Adipose tissue (tissue), 3 donors: ENCODE data around the gene WNT3. TPM values are rescaled to one million over a fixed set of nuclear protein-coding genes. Genes with fewer than 3 reads are reported as not detected.

Experiments used
- H3K27ac ChIP-seq: one replicate; pipeline ENCODE4 v1.5.1; 2013; ENCODE audit warnings: low read depth, low read length
- WGBS, 3 donors: extraction: QIAGEN DNeasy Blood & Tissue Kit; methylation state at CpG; one replicate each; pipeline ENCODE4 v1.1.7; 2013; 5-methylcytosine and 5-hydroxymethylcytosine counted together
- polyA plus RNA-seq, 3 donors: library from polyadenylated mRNA; stranded (reverse); fragments of 200-250 nt; gene quantifications; one replicate each; pipeline ENCODE4 v1.2.3, GENCODE V29; 2013
- donor health status: healthy with polysubstance abuse.
- donor health status: Bipolar disorder and iron deficiency.
- donor health status: healthy.

Gene WNT3
- polyA plus RNA-seq = 1 to 10 TPM in 1 of 3 donors, under 1 TPM in 2; 0.67 to 1.0 (median 0.71) TPM

- WGBS, 3 donors = 3 to 4% (median 3%) methylated on average over 45 to 47 of the region's 47 CpGs
- no peak within 1 kb of the TSS for H3K27ac ChIP-seq
Measured at GRCh38 chr17:46818316-46818928, at the start of gene WNT3. TSS of gene WNT3 (minus strand) at chr17:46818692. CDS start at chr17:46818597, 95 bp downstream.

- no peak overlapping the region for H3K27ac ChIP-seq
Measured at GRCh38 chr17:46866747-46867146, 48.3 kb upstream of the WNT3 start.

- WGBS, 3 donors = 67 to 83% (median 80%) methylated on average over 8 of the region's 8 CpGs
- H3K27ac ChIP-seq = no peak overlapping the region
Measured at GRCh38 chr17:46866325-46866724, 47.8 kb upstream of the WNT3 start.

- 12 to 57% (median 17%) methylated on average over 8 of the region's 8 CpGs for WGBS, 3 donors
- no peak overlapping the region for H3K27ac ChIP-seq
Measured at GRCh38 chr17:46865100-46865499, 46.6 kb upstream of the WNT3 start.

GRCh38 chr17:46863383-46864121 lies 45.1 kb upstream of the WNT3 start:
- 78 to 87% (median 85%) methylated on average over 8 of the region's 8 CpGs for WGBS, 3 donors
- no peak overlapping the region for H3K27ac ChIP-seq

GRCh38 chr17:46862949-46863348 lies 44.5 kb upstream of the WNT3 start:
- WGBS, 3 donors = 40 to 51% (median 42%) methylated on average over 12 to 13 of the region's 13 CpGs

GRCh38 chr17:46859996-46860395 lies 41.5 kb upstream of the WNT3 start:
- WGBS, 3 donors = 78 to 82% (median 80%) methylated on average over 5 of the region's 5 CpGs
- H3K27ac ChIP-seq = no peak overlapping the region

More at GRCh38 chr17:46862949-46863348, 44.5 kb upstream of the WNT3 start:
- H3K27ac ChIP-seq = no peak overlapping the region

- WGBS, 3 donors = 87 to 95% (median 90%) methylated on average over 1 of the region's 1 CpG
- no peak overlapping the region for H3K27ac ChIP-seq
Measured at GRCh38 chr17:46857600-46857999, 39.1 kb upstream of the WNT3 start.

- no peak overlapping the region for H3K27ac ChIP-seq
- WGBS, 3 donors = 76 to 77% (median 77%) methylated on average over 4 of the region's 4 CpGs
Measured at GRCh38 chr17:46854948-46855347, 36.5 kb upstream of the WNT3 start.

GRCh38 chr17:46854515-46854914 lies 36.0 kb upstream of the WNT3 start:
- no peak overlapping the region for H3K27ac ChIP-seq
- 89 to 93% (median 93%) methylated on average over 3 of the region's 3 CpGs for WGBS, 3 donors

- WGBS, 3 donors = 81 to 88% (median 86%) methylated on average over 6 of the region's 6 CpGs
Measured at GRCh38 chr17:46853896-46854444, 35.5 kb upstream of the WNT3 start.

GRCh38 chr17:46851029-46851741 lies 32.7 kb upstream of the WNT3 start, which contains the start of gene WNT9B:
TSS of gene WNT9B (plus strand) at chr17:46851583. CDS start at chr17:46851639, 56 bp downstream.
- 1 to 3% (median 2%) methylated on average over 48 to 75 of the region's 75 CpGs for WGBS, 3 donors
- H3K27ac ChIP-seq = no peak within 1 kb of the TSS

More at GRCh38 chr17:46853896-46854444, 35.5 kb upstream of the WNT3 start:
- no peak overlapping the region for H3K27ac ChIP-seq

GRCh38 chr17:46850688-46851028 lies 32.2 kb upstream of the WNT3 start:
- WGBS, 3 donors = 46 to 48% (median 48%) methylated on average over 13 of the region's 13 CpGs
- H3K27ac ChIP-seq = no peak overlapping the region

GRCh38 chr17:46848534-46848933 lies 30.0 kb upstream of the WNT3 start:
- no peak overlapping the region for H3K27ac ChIP-seq
- 76 to 80% (median 77%) methylated on average over 6 of the region's 6 CpGs for WGBS, 3 donors

- no peak overlapping the region for H3K27ac ChIP-seq
- WGBS, 3 donors = 45 to 60% (median 58%) methylated on average over 7 to 8 of the region's 8 CpGs
Measured at GRCh38 chr17:46847204-46848191, 29.0 kb upstream of the WNT3 start.

- WGBS, 3 donors = 88 to 97% (median 96%) methylated on average over 3 of the region's 3 CpGs
- H3K27ac ChIP-seq = no peak overlapping the region
Measured at GRCh38 chr17:46842835-46843234, 24.3 kb upstream of the WNT3 start.

- 15 to 25% (median 17%) methylated on average over 26 to 43 of the region's 43 CpGs for WGBS, 3 donors
Measured at GRCh38 chr17:46841561-46842379, 23.3 kb upstream of the WNT3 start.

More at GRCh38 chr17:46841561-46842379, 23.3 kb upstream of the WNT3 start:
- no peak overlapping the region for H3K27ac ChIP-seq
